ENCODE data around the gene ZNF521.

DNA sequence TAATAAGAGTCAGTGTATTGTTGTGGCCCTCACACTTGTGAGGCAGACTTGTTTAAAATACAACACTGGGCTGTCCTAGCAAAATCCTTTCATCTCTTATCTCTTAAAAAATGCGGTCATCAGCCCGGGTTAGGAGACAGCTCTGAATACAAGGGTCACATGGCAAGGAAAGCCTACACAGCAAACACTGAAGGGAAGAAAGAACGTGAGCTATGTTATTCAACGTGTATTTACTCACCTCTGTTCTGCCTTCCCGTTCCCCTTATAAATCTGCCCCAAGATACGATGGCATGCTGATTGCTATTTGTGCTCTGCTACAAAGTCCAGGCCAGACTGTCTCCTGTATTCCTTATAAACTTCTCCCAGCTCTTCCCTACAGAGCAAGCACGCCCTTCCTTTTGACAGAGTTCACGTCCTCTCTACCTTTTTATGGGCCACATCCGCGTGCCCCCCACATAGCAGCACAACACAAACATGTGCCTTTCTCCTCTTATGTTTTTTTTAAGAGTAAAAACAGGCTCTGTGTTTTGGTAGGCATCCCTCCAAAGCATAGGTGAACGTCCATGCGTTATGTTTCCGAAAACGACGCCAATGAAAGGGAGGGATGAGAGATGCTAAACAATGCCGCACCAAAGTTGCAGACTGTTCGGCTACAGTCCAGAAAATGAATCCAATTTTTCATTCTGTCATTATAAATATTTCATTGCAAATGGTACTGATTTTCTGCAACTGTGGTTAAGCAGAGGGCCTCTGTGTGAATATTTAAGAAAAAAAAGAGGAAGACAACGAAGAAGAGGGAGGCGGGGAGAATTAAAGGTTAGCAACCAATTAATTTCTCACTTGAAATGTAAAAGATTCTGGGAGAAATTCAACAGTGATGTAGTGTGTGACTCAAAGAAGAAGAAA is 274.7 kb downstream of the ZNF521 start:
- TF ChIP-seq, protein P1, sequence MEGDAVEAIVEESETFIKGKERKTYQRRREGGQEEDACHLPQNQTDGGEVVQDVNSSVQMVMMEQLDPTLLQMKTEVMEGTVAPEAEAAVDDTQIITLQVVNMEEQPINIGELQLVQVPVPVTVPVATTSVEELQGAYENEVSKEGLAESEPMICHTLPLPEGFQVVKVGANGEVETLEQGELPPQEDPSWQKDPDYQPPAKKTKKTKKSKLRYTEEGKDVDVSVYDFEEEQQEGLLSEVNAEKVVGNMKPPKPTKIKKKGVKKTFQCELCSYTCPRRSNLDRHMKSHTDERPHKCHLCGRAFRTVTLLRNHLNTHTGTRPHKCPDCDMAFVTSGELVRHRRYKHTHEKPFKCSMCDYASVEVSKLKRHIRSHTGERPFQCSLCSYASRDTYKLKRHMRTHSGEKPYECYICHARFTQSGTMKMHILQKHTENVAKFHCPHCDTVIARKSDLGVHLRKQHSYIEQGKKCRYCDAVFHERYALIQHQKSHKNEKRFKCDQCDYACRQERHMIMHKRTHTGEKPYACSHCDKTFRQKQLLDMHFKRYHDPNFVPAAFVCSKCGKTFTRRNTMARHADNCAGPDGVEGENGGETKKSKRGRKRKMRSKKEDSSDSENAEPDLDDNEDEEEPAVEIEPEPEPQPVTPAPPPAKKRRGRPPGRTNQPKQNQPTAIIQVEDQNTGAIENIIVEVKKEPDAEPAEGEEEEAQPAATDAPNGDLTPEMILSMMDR (IDR thresholded peaks at IDR 0.05; ENCODE audit: insufficient read depth, low read length, poor library complexity, severe bottlenecking) = no peak
- TF ChIP-seq EZH2phosphoT487 (conservative IDR thresholded peaks at IDR 0.05; ENCODE audit: low read length) = no peak

Data from SU-DHL-6 (cell line).